ENCODE results near the gene ENHO.

The ENHO gene

GRCh38 chr9:34524349-34524748 lies 1.6 kb upstream of the ENHO start:
- no peak for DNase-seq

- DNase-seq, result no peak
These were observed 501 bp downstream of the ENHO start for GRCh38 chr9:34522091-34522887.

GRCh38 chr9:34521406-34522045 lies 1.3 kb downstream of the ENHO start:
- no peak for DNase-seq

DNA sequence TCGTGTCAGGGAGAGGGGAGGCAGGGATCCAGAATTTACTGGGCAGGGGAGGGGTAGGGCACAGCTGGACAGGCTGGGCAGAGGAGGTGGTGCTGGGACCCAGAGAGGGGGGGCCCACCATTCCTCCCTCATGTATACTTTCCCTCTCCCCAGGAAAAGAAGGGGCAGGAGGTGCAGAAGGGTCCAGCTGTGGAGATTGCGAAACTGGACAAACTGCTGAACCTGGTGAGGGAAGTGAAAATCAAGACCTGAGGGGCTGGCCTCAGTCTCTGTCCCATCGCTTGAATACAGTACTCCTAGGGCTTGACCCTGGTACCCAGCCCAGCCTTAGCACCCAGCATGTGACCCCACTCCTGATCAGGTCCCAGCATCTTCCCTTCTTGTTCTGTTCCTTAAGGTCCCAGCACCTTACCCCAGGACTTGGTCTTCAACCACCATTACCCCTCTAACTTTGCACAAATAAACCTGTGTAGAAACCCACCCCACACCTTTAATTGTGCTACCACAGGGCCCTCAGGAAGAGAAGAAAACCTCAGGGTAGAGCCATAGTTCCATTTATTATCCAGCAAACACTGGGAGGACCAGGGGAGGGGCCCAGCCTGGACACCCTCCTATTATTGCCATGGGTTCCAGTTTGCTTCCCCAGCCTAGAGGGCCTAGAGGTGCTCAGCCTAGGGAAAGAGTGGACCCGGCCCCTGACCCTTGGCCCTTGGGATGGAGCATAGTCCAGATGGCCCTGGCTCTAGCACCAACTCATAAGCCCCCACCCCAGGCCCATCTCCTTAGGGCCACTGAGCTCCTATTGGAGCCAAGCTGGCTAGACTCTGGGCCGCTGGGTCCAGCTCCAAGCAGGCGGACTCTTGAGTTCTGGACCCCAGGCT lies 2.0 kb downstream of the ENHO start:
- no peak for DNase-seq

- no peak for DNase-seq
These were observed 2.7 kb downstream of the ENHO start for GRCh38 chr9:34520096-34520495.

DNA sequence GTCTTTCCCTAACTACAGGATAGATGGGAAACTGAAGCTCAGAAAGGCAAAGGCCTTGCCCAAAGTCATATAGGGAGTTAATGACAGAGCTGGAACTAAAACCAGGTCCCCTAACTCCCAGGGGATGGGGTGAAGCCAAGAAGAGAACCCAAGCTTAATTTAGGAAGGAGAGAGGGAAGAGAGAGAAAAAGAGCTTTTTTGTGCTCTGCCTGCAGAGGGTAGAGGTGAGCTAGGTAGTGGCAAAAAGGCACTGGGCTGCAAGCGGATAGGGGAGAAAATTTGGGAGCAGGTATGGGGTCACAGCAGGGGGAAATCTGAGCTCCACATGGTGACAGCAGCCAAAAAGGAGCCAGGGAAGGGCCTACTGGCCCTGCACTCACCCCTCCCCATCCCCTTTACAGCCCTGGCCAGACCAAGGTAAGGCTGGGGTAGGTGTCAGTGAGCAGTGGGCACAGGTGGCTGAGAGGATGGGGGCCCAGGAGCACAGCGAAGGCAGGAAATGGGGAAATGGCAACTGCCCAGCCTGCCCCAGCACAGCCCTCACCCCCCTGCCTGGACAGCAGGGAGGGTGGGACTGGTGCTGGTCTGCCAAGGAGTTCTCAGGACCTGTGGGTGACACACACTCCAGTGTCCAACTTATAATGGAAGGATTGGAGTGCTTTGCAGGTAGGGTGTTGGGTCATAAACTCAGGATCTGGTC lies 3.3 kb downstream of the ENHO start:
- DNase-seq, result no peak

DNA sequence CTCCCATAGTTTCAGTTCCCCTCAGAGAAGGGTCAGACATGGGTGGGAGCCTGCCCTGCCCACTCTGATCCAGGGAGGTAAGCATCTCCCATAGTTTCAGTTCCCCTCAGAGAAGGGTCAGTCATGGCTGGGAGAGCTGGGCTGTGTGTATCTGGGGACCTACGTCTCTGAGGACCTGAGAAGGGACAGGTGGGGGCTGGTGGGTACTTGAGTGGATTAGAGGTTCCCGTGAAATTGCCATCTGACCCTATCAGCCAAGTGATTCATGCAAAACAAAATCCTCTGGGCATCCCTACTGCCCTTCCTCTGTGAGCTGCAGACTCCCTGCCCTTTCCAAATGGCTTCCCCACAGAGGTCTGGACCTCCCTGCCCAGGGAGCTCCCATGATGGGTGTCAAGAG lies 3.9 kb downstream of the ENHO start:
- no peak for DNase-seq

GRCh38 chr9:34518110-34518616 lies 4.6 kb downstream of the ENHO start:
- no peak for DNase-seq

GRCh38 chr9:34517185-34517584 lies 5.6 kb downstream of the ENHO start:
- no peak for DNase-seq

DNA sequence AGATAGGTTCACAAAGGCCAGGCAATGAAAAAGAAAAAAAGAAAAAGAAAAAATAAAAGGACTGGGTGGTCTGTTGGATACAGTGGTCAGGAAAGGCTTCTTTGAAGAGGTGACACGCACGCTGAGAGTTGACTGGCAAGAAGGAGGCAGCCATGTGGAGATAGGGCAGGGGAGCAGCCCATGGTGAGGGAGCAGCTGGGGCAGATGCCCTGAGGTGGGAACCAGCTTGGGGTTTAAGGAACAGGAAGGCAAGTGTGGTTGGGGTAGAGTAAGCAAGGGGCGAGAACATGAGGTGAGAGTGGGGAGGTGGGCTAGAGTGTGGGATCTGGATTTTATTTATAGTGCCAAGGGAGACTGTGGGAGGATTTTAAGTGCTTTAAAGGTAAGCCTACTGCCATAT lies 6.8 kb downstream of the ENHO start:
- DNase-seq, result no peak

GRCh38 chr9:34514816-34515215 lies 8.0 kb downstream of the ENHO start:
- DNase-seq, result no peak

GRCh38 chr9:34514401-34514800 lies 8.4 kb downstream of the ENHO start:
- no peak for DNase-seq

DNA sequence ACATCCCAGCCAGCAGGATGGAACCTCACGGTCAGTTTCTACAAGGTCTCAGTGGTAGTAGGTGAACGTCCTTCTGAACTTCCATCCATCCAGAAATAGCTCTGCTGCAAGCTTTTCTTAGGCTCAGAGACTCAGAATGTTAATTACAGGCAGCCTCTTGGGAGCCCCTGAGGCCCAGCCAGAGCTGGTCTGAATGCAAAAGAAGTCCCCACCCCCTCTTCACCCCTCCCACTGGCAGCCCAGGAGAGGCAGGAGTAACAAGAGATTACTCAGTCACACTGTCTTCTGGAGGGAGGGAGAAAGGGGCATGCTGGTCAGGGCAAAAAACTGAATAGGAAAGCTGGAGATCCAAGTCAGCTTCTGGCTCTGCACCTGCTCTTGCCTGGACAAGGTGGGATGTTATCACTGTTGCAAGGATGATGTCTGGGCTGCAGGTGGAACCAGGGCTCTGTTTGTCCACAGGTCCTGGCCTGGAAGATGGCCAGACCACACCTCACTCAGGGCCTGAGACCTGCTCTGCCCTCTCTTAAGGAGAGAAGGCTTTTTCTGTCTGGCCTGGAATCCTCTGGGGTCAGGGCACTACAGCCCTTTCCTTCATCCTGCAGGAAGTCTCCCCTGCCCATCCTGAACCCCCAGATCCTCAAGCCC lies 9.1 kb downstream of the ENHO start:
- no peak for DNase-seq

DNA sequence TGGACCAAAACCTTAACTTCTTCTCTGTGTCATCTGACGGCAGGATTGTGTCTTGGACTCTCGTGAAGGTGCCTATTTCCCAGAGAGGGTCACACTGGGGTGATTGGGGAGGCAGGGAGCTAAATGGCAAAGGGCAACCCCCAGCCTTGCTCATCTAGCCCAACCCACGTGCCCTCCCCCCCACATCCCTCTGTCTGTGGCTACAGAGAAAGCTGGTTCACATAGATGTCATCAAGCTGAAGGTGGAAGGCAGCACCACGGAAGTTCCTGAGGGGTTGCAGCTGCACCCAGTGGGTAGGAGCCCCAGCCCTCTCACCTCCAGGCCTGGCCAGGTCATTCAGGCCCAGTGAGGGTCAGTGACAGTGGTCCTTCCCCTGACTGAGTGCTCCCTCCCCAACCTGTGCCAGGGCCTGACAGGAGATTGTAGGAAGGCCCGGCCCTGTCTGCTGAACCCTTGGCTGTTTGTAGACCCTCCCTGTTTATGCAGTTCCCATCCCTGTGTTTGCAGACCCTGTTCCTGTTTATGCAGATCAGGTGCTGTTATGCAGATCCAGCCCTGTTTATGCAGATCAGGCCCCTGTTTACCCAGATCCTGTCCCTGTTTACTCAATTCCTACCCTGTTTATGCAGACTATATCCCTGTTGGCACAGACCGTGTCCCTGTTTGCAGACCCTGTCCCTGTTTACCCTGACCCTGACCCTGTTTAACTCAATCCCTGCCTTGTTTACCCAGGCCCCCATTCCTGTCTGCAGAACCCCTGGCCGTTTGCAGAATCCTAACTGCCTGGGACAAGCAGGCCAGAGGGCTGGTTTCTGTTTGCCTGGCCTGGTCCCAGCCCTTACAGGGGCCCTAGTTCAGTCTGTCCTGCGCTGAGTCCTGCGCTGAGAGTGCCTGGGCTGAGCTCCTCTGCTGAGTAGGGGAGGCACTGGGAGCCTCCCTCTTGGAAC lies 10.4 kb downstream of the ENHO start:
- no peak for DNase-seq

DNA sequence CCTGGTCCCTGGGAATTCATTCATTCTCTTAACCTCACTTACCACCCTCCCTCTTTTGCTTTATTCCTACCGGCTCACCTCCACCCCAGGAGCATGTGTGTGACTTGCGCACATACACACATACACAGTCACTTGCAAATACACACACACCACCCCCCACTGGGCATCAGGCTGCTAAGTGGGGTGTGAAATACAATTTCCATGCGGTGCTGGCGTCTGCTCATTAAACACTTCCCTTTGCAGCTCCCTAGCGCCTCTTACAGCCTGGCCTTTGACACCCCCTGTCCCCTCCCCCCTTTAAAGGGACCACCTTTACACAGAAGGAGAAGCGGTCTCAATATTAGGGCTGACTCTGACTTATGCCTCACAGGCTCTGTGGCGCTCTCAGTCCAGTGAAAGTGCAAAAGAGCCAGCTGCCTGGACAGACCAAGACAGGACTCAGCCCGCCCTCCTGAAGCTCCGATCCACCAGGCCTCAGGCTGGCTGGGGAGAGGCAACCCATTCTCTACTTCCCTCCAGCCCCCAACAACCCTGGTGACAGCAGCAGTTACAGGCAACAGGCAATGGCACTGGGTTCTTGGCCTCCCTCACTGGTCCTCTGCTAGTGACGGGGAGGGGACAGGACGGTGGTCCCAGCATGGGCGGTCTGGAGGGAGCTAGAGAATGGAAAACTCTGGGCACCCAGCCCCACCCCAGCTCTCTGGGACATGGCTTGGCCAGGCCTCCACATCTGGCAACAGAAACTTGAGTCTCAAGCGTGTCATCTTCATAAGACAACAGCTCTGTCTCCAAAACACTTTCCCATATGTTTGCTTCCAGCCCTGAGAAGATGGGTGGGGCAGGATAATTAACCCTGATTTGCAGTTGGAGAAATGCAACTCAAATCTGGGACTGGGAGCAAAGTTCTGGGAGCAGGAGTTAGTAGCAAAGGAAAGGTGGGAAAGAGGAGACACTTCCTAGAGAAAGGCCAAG lies 12.0 kb downstream of the ENHO start:
- DNase-seq, result no peak

- no peak for DNase-seq
These were observed 13.8 kb downstream of the ENHO start for GRCh38 chr9:34508951-34509350.

DNA sequence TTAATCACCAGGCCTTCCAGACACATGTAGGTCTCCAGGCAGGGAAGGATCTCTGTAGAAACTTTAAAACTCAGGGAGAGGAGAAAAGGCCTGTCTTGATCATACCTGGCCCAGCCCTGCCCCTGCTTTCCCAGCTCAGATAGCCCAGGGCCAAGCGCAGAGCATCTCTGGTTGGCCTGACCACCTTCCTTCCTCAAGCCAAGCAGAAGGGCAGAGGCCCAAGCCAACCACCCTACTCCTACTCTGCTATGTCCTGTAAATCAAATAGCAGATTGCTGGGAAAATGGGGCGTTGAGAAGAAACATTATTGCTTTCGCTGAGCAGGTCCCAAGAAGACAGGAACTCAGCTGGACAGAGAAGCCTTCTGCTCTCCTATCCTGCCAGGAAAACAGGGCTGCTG lies 14.3 kb downstream of the ENHO start:
- DNase-seq, result no peak

GRCh38 chr9:34507966-34508365 lies 14.8 kb downstream of the ENHO start:
- DNase-seq, result no peak

DNA sequence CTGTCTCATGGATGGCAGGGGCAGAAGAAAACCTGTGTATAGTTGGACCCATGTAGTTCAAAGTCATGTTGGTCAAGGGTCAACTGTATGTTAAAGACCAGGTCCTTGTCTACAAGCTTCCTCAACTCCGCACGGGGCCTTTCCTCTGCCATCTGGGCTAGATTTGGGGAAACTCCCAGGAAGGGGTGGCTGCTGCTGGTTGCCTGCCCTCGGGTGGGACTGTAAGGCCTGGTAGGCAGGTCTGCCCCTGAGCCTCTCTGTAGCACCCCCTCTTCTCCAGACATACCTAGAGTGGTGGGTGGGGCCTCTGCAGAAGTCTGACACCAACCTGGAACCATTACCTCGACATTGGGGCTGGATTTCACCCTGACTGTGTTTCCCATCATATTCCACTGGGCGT lies 15.2 kb downstream of the ENHO start:
- DNase-seq, result no peak

GRCh38 chr9:34506623-34507022 lies 16.2 kb downstream of the ENHO start:
- no peak for DNase-seq
